RPMI7951 (cell line): ENCODE results near the gene WDFY4. TPM values are rescaled to one million over a fixed set of nuclear protein-coding genes. Genes with fewer than 3 reads are reported as not detected.

Experiments
- DNase-seq: peaks from one replicate; pipeline ENCODE4 v3.0.0-alpha.2; 2012; ENCODE audit warnings: low read depth
- total RNA-seq: library from RNA; depleted of rRNA; stranded (reverse); fragments of >200 nt; shearing (Covaris generic); gene quantifications from 2 replicates; pipeline ENCODE4 v1.2.3, GENCODE V29; 2014

Gene WDFY4
- total RNA-seq, 1 experiment from 2014 or later = not detected

- DNase-seq = no peak
Measured at GRCh38 chr10:48878091-48878490, 193.4 kb downstream of the WDFY4 start.

DNA sequence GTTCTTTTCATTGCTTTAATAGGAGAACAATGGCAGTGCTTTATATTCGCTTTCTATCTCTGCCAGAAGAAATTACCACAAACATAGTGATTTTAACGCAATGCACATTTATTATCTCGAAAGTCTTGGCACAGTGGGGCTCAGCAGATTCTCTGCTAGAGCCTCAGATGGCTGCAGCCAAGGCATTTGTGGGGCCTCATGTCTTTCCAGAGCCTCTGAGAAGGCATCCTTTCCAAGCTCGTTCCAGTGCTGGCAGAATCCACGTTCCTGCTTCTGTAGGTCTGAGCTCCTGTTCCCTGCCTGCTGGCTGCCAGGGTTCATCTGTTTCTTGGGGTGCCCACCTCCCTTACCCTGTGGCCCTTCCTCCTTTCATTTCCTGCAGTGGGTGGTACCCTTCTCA, 194.8 kb downstream of the WDFY4 start:
- no peak for DNase-seq

DNA sequence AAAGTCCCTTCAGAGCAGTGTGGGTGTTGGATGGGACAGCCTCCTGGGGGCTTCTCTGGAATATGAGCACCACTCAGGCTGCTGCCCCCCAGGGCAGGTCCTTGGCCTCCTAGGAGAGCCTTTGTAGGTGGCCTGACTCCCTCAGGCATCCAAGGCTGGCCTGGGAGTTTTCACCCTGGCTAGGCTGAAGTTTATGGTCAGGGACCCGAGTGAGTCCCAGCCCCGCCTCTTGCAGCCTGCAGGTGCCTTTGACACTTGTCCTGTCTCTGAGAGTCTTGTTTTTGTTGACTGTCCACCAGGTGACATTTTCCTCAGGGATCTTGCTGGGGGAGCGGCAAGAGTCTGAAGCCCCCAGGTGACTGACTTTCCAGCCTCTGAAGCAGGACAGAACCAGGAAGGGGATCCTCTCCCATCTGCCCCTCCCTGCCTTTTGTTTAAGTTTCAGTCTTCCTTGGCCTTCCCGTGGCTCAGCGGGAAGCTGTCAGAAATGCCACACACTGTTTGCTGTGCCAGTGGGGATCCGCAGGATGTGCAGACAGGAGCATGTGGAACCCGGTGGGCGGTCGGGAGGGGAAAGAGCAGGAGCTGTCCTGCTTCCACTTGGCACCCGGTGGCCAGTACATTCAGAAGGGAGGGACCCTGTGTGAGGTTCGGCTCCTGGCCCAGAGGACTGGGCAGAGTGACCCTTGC, 195.5 kb downstream of the WDFY4 start:
- DNase-seq = no peak

GRCh38 chr10:48881937-48882336, 197.3 kb downstream of the WDFY4 start:
- no peak for DNase-seq

DNA sequence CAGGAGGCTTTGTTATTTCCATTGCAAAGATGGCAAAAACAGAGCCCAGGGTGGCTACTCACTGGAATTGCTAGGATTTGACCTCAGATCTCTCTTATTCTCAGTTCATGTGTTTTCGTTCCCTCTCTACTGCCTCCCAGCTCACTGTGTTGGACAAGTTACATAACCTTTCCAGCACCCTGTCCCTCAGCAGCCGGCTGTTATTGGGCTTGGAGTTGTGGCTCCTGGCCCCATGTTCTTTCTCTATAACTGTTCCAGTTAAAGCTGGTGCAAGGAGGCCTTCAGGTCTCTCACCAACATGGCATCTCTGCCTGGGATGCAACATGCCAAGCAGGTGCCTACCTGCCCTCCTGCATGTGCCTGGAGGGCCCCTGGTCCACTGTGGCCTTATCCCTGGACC, 198.2 kb downstream of the WDFY4 start:
- DNase-seq = no peak

DNA sequence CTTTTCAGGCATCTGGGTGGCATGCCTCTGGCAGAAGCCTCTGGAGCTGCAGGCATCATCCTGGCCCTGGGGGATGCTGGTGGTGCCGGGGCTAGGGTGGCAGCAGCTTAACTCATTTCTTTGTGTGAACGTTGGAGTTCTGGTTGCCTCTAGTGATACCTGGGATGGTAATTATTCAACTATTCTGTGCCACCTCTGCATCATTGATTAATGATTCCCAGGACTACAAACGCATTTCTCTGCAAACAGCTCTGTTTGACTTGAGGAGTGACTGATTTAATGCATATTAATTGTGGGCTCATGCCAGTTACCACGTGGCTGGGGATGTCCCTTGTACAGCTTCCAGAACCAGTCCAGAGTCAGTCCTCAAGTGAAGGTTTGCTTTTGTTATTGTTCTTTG, 199.0 kb downstream of the WDFY4 start:
- DNase-seq = no peak

DNA sequence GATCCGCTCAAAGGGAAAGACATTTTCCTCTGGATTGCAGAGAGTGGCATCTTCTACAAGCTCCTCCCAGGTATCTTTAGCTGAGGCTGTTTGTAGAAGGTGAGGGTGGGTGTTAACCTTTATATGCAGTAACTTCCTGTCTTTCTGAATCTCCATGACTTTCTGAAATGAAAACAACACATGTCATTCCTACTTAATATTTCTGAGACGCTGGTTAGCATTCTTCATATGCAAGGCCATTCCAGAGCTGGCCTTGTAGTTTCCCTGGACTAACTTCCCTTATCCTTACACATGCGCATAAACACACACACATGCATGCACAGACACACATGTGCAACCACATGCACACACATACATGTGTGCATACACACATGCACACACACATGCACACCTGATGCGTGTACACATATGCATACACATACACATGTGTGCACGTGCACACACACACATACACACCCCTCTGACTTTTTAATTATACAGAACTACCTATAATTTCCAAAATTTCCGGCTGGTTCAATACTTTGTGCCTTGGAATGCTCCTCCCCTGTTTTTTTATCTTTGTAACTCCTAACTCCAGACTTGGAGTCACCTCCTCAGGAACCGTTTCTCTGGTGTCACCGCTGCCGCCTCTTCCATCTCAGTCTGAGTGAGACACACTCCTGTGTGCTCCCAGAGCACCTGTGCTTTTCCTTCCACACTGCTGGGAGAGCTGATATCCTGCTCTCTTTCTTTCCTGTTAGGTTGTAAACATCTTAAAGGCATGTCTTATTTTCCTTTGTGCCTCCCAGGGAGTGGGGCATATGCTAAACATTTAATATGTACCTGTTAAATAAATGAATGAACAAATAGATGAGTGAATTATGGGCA, 199.7 kb downstream of the WDFY4 start:
- DNase-seq = no peak

- DNase-seq = no peak
Measured at GRCh38 chr10:48885376-48885775, 200.7 kb downstream of the WDFY4 start.

DNA sequence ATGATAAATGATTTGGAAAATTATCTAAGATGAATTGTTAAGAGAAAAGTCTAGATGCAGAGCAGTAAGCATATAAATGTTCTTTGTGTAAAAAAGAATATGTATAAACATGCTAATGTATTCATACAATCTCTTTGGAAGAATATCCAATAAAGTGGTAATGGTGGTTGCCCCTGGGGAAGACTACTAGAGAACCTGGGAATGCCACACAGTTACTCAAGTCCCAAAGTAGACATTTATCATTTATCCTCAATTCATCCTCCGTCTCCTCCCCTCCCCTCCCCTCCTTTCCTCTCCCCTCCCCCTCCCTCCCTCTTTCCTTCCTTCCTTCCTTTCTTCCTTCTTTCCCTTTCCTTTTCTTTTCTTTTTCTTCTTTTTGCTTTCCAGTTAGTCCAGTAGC, 203.3 kb downstream of the WDFY4 start:
- no peak for DNase-seq

DNA sequence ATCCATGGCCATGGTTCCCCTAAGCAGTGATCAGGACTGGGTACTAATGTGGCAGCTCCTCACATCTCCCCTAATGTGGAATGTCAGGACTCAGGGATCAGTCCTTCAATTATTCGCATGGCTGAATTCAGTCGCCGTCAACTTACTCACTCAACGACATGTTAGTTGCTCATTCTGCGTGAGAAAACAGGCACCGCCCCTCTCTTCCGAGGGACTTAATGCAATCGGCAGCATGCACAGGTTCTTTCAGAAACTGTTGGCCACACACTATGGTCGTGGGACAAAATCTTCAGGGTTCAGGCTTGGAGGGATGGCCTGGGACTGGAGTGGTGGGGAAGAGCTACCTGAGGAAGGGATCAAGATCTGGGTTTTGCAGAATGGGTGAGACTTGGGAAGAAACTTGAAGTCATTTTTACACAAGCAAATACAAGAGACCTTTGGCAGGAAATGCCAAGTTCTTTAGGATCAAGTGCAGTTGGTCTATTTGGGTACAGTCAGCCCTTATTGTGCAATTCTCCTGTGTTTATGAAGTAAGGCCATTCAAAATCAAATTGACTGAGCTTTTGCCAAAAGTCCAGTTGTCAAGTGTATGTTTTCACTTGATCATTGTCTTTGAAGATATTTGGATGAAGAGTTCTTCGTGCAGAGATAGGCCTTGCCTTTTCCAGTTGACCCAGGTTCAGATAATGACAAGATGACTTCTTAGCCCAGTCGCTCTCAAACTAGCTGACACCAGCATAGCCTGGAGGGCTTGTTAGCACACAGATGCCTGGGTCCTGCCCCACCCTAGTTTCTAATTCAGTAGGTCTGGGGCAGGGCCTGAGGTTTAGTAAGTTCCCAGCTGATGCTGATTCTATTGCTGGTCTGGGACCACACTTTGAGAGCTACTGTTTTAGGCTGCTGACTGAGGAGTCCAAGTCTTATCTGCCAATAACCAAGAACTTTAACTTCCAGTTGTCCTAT, 206.5 kb downstream of the WDFY4 start:
- DNase-seq = no peak

GRCh38 chr10:48894911-48895802, 210.5 kb downstream of the WDFY4 start:
- no peak for DNase-seq

DNA sequence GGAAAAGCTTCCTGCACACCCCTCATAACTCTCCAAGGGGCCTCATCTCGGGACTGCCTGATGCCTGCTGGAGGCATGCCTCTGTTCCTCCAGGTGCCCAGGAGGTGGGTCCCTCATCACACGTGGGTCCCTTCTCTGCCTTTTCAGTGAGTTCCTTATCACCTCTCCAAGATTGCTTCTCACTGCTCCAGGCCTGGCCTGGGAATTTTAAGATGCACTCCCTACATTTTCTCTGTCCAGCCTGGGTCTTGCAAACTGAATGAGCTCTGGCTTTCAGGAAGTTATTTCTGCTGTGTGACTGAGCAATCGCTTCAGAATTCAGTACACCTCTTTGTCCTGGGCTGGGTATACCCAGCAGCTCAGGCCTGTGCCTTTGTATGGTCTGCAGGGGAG, 211.1 kb downstream of the WDFY4 start:
- no peak for DNase-seq

DNA sequence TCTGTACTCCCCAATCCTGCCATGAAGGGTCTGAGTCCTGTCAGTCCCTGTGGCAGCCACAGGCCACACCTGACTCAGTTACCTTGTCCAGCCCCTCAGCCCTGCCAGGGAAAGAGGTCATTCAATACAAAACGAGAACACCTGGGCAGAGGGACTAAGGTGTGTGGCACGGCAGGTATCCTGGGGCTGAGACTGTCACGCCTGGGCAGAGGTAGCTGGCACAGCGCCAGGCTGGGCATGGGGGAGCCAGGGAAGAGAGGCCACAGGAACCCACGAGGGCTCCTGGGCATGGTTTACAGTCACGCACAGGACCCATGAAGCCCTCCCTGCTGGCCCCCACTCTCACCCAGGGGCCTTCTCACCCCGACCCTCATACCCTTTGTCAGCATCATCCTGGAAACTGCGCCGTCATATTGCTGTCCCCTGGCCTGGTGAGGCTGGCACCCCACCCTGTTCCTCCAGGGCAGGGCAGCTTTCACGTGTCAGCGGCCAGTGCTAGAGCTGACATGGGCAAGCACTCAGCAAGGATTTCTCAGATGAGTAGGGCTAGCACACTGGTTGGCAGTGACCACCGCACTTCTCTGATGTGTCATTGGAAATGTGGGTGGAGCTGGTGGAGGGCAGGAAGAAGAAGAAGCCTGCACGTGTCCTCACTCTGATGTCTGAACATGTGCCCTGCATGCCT, 212.2 kb downstream of the WDFY4 start:
- DNase-seq = no peak

DNA sequence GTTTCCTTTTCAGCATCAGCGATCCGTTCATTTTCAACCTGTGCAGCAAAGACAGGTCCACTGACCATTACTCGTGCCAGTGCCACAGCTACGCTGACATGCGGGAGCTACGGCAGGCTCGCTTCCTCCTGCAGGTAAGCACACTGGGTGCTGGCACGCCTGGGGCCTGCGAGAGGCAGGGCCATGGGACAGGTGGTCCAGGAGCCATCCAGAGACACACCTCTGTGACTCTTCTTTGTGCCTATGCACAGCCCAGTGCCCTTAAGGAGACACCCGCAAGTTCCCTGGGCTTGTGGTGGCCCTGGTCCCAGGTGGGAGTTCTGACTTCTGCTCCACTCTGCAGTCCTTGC, 212.7 kb downstream of the WDFY4 start:
- no peak for DNase-seq

GRCh38 chr10:48898426-48898825, 213.8 kb downstream of the WDFY4 start:
- no peak for DNase-seq

DNA sequence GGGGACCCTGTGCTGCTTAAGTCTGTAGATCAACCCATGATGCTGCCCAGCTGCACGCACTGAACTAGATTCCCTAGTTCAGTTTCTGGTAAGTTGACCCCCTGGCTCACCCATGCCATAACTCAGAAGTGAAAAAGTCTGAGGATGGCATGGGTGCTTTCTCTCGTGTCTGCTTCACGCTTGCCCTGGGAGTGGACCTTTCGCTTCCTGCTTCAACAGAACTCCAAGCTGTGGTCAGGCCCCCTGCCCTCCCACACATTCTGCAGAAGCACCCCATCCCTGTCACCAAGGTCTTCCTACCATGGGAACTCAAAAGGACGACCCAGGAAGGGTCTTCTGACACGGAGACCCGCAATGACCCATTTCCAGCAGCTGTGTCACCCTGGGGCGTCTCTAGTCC, 215.1 kb downstream of the WDFY4 start:
- no peak for DNase-seq

- no peak for DNase-seq
Measured at GRCh38 chr10:48900371-48900801, 215.7 kb downstream of the WDFY4 start.

DNA sequence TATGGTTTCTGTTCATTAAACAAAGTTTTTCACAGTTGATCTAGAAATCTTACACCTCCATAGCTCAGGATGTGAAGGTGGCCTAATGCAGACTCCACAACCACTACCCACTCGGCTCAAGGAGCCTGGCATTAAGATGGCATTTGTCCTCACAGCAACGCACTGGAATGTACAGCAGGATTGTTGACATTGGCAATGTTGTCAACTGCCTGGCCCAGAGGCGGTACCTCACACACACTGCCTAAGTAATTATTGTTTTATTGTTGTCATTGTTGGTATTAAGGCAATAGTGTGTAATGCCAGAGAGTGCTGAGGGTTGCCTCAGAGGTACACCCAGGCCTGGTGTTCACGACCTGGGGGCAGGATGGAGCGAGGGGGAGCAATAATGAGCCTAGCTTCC, 216.6 kb downstream of the WDFY4 start:
- DNase-seq = no peak

DNA sequence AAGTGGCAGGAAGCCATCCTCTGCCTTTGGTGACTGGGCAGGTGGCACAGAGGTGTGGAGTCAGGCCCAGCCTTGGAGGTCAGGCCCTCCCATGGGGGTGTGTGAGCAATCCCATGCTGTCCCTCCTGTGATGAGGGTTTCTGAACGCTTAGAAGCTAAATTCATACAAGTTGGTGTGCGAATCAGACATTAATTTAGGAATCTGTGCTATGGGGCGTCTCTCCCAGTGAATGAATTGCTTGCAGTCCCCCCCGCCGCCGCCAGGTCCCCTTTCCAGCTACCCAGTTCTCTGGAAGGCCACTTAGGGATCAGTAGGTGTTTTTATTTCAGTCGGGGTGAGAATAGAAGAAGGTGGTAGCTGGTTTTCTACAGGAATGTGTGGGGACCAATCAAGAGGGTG, 217.4 kb downstream of the WDFY4 start:
- no peak for DNase-seq

DNA sequence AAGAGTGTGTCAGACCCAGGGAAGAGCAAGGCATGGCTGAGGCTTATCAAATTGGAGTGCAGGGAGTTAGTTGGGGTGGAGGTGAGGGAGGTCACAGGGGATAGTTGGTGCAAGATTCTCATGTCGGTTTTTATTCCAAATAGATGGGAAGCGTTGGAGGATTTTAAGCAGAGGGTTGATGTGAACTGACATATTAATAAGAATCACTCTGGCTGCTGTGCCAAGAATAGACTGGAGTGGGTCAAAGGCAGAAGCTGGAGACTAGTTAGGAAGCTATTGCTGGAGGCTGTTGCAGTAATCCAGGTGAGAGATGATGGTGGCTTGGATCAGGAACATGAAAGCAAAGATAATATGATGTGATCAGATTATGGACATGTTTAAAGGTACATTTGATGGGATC, 218.5 kb downstream of the WDFY4 start:
- DNase-seq = no peak

GRCh38 chr10:48904861-48905260, 220.2 kb downstream of the WDFY4 start:
- DNase-seq = no peak
